PC-9 (cell line): Measurements from ENCODE around the gene NUDT9.
"Not testable (repeated sequence)": the region's sequence is repeated elsewhere in the genome, so short reads cannot be mapped to it uniquely, and the experiment has no call there.

ENCODE experiments used
- CTCF ChIP-seq: fragments of 200-600 bp; sonication (generic); conservative IDR thresholded peaks from 2 replicates; pipeline ENCODE4 v1.6.1; 2017; ENCODE audit warnings: mixed run types, antibody characterized with exemption, mild to moderate bottlenecking, moderate library complexity
- EZH2 ChIP-seq: fragments of 200-600 bp; sonication (generic); IDR thresholded peaks from 2 replicates; pipeline ENCODE4 v1.8.0; 2017; ENCODE audit warnings: antibody characterized with exemption, low read depth

GRCh38 chr4:87406902-87407301 is 15.5 kb upstream of the NUDT9 start:
- TF ChIP-seq CTCF, EZH2: not testable (repeated sequence)
